ENCODE results near the gene FES. TPM values are rescaled to one million over a fixed set of nuclear protein-coding genes. Genes with fewer than 3 reads are reported as not detected.
A peak's percentile ranks its signal among the peaks of the same experiment; 100 is the strongest.

The FES gene
- total RNA-seq, 3 donors from 2014 or later (not counting 1 experiment from before 2014, with no cell fraction given): 35.8 to 70.3 (median 52.5) TPM

DNA sequence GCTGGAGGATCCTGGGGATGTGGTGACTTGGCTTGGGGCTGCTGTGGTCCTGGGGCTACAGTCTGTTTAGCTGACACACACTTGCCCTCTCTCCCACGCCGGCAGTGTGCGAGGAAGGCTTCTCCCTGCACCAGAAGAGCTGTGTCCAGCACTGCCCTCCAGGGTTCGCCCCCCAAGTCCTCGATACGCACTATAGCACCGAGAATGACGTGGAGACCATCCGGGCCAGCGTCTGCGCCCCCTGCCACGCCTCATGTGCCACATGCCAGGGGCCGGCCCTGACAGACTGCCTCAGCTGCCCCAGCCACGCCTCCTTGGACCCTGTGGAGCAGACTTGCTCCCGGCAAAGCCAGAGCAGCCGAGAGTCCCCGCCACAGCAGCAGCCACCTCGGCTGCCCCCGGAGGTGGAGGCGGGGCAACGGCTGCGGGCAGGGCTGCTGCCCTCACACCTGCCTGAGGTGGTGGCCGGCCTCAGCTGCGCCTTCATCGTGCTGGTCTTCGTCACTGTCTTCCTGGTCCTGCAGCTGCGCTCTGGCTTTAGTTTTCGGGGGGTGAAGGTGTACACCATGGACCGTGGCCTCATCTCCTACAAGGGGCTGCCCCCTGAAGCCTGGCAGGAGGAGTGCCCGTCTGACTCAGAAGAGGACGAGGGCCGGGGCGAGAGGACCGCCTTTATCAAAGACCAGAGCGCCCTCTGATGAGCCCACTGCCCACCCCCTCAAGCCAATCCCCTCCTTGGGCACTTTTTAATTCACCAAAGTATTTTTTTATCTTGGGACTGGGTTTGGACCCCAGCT lies 2.9 kb upstream of the FES start:
- no peak overlapping the region for H3K4me3 ChIP-seq (ENCODE audit: low read length)
- intact Hi-C loops (cut with micrococcal nuclease): no loop called here
- no peak for DNase-seq
- no peaks in the 10 kb centered on the region for H3K9me3 ChIP-seq (ENCODE audit: control insufficient read depth, insufficient read depth, low read length)
- no peak overlapping the region for H3K27ac ChIP-seq (ENCODE audit: low read length)
- Mint-ChIP-seq H3K4me3 (no peak overlapping the region), H3K27ac (no peak overlapping the region), H3K9me3 (no peaks in the 10 kb centered on the region), H3K27me3 (ENCODE audit: low read depth in 2 of 2) (no peaks in the 10 kb centered on the region), H3K4me1 (peaks cover 34 to 38% of the 10 kb centered on the region in 2 donors), H3K36me3 (no peaks in the 10 kb centered on the region)
- TF ChIP-seq CTCF (IDR thresholded peaks at IDR 0.05): no peak
- WGBS (ENCODE audit: insufficient coverage): 91% methylated on average over 35 of the region's 35 CpGs
- ATAC-seq: no peak
- H3K36me3 ChIP-seq (ENCODE audit: control insufficient read depth, insufficient read depth, low read length): peaks cover 57% of the 10 kb centered on the region
- peaks cover 51% of the 10 kb centered on the region for H3K4me1 ChIP-seq (ENCODE audit: control insufficient read depth, insufficient read depth, low read length)
- no peaks in the 10 kb centered on the region for H3K27me3 ChIP-seq (ENCODE audit: control insufficient read depth, insufficient read depth, low read length)

DNA sequence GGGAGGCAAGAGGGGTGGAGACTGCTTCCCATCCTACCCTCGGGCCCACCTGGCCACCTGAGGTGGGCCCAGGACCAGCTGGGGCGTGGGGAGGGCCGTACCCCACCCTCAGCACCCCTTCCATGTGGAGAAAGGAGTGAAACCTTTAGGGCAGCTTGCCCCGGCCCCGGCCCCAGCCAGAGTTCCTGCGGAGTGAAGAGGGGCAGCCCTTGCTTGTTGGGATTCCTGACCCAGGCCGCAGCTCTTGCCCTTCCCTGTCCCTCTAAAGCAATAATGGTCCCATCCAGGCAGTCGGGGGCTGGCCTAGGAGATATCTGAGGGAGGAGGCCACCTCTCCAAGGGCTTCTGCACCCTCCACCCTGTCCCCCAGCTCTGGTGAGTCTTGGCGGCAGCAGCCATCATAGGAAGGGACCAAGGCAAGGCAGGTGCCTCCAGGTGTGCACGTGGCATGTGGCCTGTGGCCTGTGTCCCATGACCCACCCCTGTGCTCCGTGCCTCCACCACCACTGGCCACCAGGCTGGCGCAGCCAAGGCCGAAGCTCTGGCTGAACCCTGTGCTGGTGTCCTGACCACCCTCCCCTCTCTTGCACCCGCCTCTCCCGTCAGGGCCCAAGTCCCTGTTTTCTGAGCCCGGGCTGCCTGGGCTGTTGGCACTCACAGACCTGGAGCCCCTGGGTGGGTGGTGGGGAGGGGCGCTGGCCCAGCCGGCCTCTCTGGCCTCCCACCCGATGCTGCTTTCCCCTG lies 2.2 kb upstream of the FES start:
- intact Hi-C loops (cut with micrococcal nuclease): no loop called here
- H3K27ac Mint-ChIP-seq: peak overlapping the region; percentile 60 to 86
- peaks cover 27 to 30% of the 10 kb centered on the region in 2 donors for H3K4me1 Mint-ChIP-seq
- H3K9me3 ChIP-seq (ENCODE audit: control insufficient read depth, insufficient read depth, low read length): no peaks in the 10 kb centered on the region
- peaks cover 52% of the 10 kb centered on the region for H3K4me1 ChIP-seq (ENCODE audit: control insufficient read depth, insufficient read depth, low read length)
- H3K36me3 Mint-ChIP-seq: no peaks in the 10 kb centered on the region
- DNase-seq: no peak
- no peaks in the 10 kb centered on the region for H3K9me3 Mint-ChIP-seq
- no peaks in the 10 kb centered on the region for H3K27me3 ChIP-seq (ENCODE audit: control insufficient read depth, insufficient read depth, low read length)
- peak overlapping the region; percentile 61 for H3K27ac ChIP-seq (ENCODE audit: low read length)
- no peak overlapping the region for H3K4me3 ChIP-seq (ENCODE audit: low read length)
- no peak for TF ChIP-seq CTCF (IDR thresholded peaks at IDR 0.05)
- no peaks in the 10 kb centered on the region for H3K27me3 Mint-ChIP-seq (ENCODE audit: low read depth in 2 of 2)
- 90% methylated on average over 19 of the region's 19 CpGs for WGBS (ENCODE audit: insufficient coverage)
- ATAC-seq: no peak
- no peak overlapping the region for H3K4me3 Mint-ChIP-seq
- peaks cover 57% of the 10 kb centered on the region for H3K36me3 ChIP-seq (ENCODE audit: control insufficient read depth, insufficient read depth, low read length)

- ATAC-seq (no peak), DNase-seq (no peak)
- no peak for TF ChIP-seq CTCF (IDR thresholded peaks at IDR 0.05)
- Histone ChIP-seq H3K27ac (ENCODE audit: low read length) (peak overlapping the region; percentile 61), H3K4me1 (ENCODE audit: control insufficient read depth, insufficient read depth, low read length) (peaks cover 47% of the 10 kb centered on the region), H3K9me3 (ENCODE audit: control insufficient read depth, insufficient read depth, low read length) (no peaks in the 10 kb centered on the region), H3K4me3 (ENCODE audit: low read length) (no peak overlapping the region), H3K36me3 (ENCODE audit: control insufficient read depth, insufficient read depth, low read length) (peaks cover 56% of the 10 kb centered on the region), H3K27me3 (ENCODE audit: control insufficient read depth, insufficient read depth, low read length) (no peaks in the 10 kb centered on the region)
- WGBS (ENCODE audit: insufficient coverage): 81% methylated on average over 11 of the region's 13 CpGs
- H3K4me3 Mint-ChIP-seq: peak overlapping the region; percentile 45
- H3K27me3 Mint-ChIP-seq (ENCODE audit: low read depth in 2 of 2): no peaks in the 10 kb centered on the region
- peak overlapping the region; percentile 60 to 86 for H3K27ac Mint-ChIP-seq
- intact Hi-C loops (cut with micrococcal nuclease): no loop called here
- peaks cover 19 to 31% of the 10 kb centered on the region in 2 donors for H3K4me1 Mint-ChIP-seq
- H3K36me3 Mint-ChIP-seq: no peaks in the 10 kb centered on the region
- H3K9me3 Mint-ChIP-seq: no peaks in the 10 kb centered on the region
Observed at GRCh38 chr15:90882781-90883525, 1.4 kb upstream of the FES start.
